Body of pancreas (tissue), 4 donors: ENCODE measurements around the gene BARHL1.

Experiments used
- CTCF ChIP-seq, 7 experiments: fragments of 450-650 bp in 4 of 7; fragments of 200-600 bp in 3 of 7; sonication (generic) in 3 of 7; IDR thresholded peaks; one replicate each; pipeline ENCODE4 v1.5.1; 2016 to 2019; ENCODE audit warnings: antibody characterized with exemption in 7 of 7
- POLR2A ChIP-seq, 3 donors: fragments of 450-650 bp; IDR thresholded peaks; one replicate each; pipeline ENCODE4 v1.6.1; 2016; ENCODE audit warnings: antibody characterized with exemption in 3 of 3, mild to moderate bottlenecking in 2 of 3

GRCh38 chr9:132605387-132605786 is 23.0 kb downstream of the BARHL1 start:
- TF ChIP-seq CTCF (IDR thresholded peaks at IDR 0.05) (no peak), POLR2A (IDR thresholded peaks at IDR 0.05) (no peak)
